HG03196 (cell line): ENCODE measurements around the gene CFAP100.

ENCODE experiments used
- ATAC-seq: cut with Tn5 transposase; IDR thresholded peaks from one replicate; pipeline ENCODE4 v1.9.1; 2021; ENCODE audit not compliant: unreplicated experiment

CFAP100 gene

GRCh38 chr3:126399351-126399735 lies 4.6 kb downstream of the CFAP100 start:
- ATAC-seq = peak; percentile 53

- no peak for ATAC-seq
Measured at GRCh38 chr3:126399756-126400155, 5.0 kb downstream of the CFAP100 start.

GRCh38 chr3:126401611-126402160 lies 7.0 kb downstream of the CFAP100 start:
- ATAC-seq = no peak

GRCh38 chr3:126402178-126402577 lies 7.5 kb downstream of the CFAP100 start:
- no peak for ATAC-seq

GRCh38 chr3:126402666-126403302 lies 8.1 kb downstream of the CFAP100 start:
- ATAC-seq = no peak

GRCh38 chr3:126406389-126407296 lies 11.9 kb downstream of the CFAP100 start:
- no peak for ATAC-seq

- ATAC-seq = no peak
Measured at GRCh38 chr3:126407412-126408044, 12.8 kb downstream of the CFAP100 start.

- ATAC-seq = no peak
Measured at GRCh38 chr3:126408099-126408498, 13.4 kb downstream of the CFAP100 start.

- ATAC-seq = no peak
Measured at GRCh38 chr3:126412841-126413692, 18.4 kb downstream of the CFAP100 start.

- ATAC-seq = no peak
Measured at GRCh38 chr3:126413693-126414080, 19.0 kb downstream of the CFAP100 start.

GRCh38 chr3:126414406-126414805 lies 19.7 kb downstream of the CFAP100 start:
- ATAC-seq = no peak

GRCh38 chr3:126414961-126415660 lies 20.4 kb downstream of the CFAP100 start:
- ATAC-seq = no peak

GRCh38 chr3:126415661-126416591 lies 21.2 kb downstream of the CFAP100 start:
- ATAC-seq = no peak

GRCh38 chr3:126416943-126417342 lies 22.2 kb downstream of the CFAP100 start:
- no peak for ATAC-seq

- no peak for ATAC-seq
Measured at GRCh38 chr3:126417515-126417914, 22.8 kb downstream of the CFAP100 start.

- no peak for ATAC-seq
Measured at GRCh38 chr3:126417981-126418530, 23.3 kb downstream of the CFAP100 start.

- no peak for ATAC-seq
Measured at GRCh38 chr3:126418661-126419131, 24.0 kb downstream of the CFAP100 start.

GRCh38 chr3:126419151-126419703 lies 24.5 kb downstream of the CFAP100 start:
- no peak for ATAC-seq
